H9 (cell line): Measurements from ENCODE around the gene WIPI1. TPM values are rescaled to one million over a fixed set of nuclear protein-coding genes. Genes with fewer than 3 reads are reported as not detected.

ENCODE experiments used
- DNase-seq: peaks from one replicate; pipeline ENCODE4 v3.0.0-alpha.2; 2017
- H2AFZ ChIP-seq: one replicate; pipeline ENCODE4 v1.6.1; 2013; ENCODE audit warnings: mild to moderate bottlenecking, low read length, control low read depth, moderate library complexity
- H2AK5ac ChIP-seq: 2 replicates; pipeline ENCODE4 v1.6.1; 2013; ENCODE audit warnings: low read length, control low read depth, mixed read lengths; ENCODE audit not compliant: insufficient read length
- H2BK120ac ChIP-seq: one replicate; pipeline ENCODE4 v1.6.1; 2013; ENCODE audit warnings: low read depth, mild to moderate bottlenecking, low read length, control low read depth, inconsistent platforms; ENCODE audit not compliant: poor library complexity, severe bottlenecking
- H2BK12ac ChIP-seq: 2 replicates; pipeline ENCODE4 v1.6.1; 2013; ENCODE audit warnings: low read length, control low read depth, mixed read lengths, low read depth; ENCODE audit not compliant: insufficient read length
- H2BK15ac ChIP-seq: 2 replicates; pipeline ENCODE4 v1.6.1; 2013; ENCODE audit warnings: low read depth, low read length, control low read depth
- H2BK20ac ChIP-seq: one replicate; pipeline ENCODE4 v1.6.1; 2013; ENCODE audit warnings: low read depth, mild to moderate bottlenecking, low read length, control low read depth, inconsistent platforms; ENCODE audit not compliant: poor library complexity, severe bottlenecking
- H2BK5ac ChIP-seq: 2 replicates; pipeline ENCODE4 v1.6.1; 2013; ENCODE audit warnings: low read length, control low read depth, mixed read lengths; ENCODE audit not compliant: insufficient read length
- H3K14ac ChIP-seq: 2 replicates; pipeline ENCODE4 v1.6.1; 2013; ENCODE audit warnings: low read length, control low read depth; ENCODE audit not compliant: insufficient read depth
- H3K18ac ChIP-seq: 2 replicates; pipeline ENCODE4 v1.6.1; 2013; ENCODE audit warnings: low read depth, mild to moderate bottlenecking, mixed read lengths, low read length, control low read depth; ENCODE audit not compliant: insufficient read length
- H3K23ac ChIP-seq: 2 replicates; pipeline ENCODE4 v1.6.1; 2013; ENCODE audit warnings: low read length, control low read depth, mixed read lengths, low read depth; ENCODE audit not compliant: insufficient read length
- H3K23me2 ChIP-seq: 2 replicates; pipeline ENCODE4 v1.6.1; 2013; ENCODE audit warnings: low read depth, mild to moderate bottlenecking, mixed read lengths, low read length, control low read depth; ENCODE audit not compliant: insufficient read length, poor library complexity, severe bottlenecking
- H3K27ac ChIP-seq: 2 replicates; pipeline ENCODE4 v1.5.1; 2013; ENCODE audit warnings: low read length, control low read depth, mixed read lengths, low read depth; ENCODE audit not compliant: insufficient read length
- H3K27me3 ChIP-seq: 2 replicates; pipeline ENCODE4 v1.6.1; 2013; ENCODE audit warnings: low read length, control low read depth, inconsistent platforms; ENCODE audit not compliant: insufficient read depth
- H3K4ac ChIP-seq: 2 replicates; pipeline ENCODE4 v1.6.1; 2013; ENCODE audit warnings: low read depth, mild to moderate bottlenecking, control low read depth, inconsistent platforms, low read length, moderate library complexity
- H3K4me1 ChIP-seq: 2 replicates; pipeline ENCODE4 v1.6.1; 2013; ENCODE audit warnings: low read length, control low read depth, inconsistent platforms; ENCODE audit not compliant: insufficient read depth
- H3K4me2 ChIP-seq: 2 replicates; pipeline ENCODE4 v1.6.1; 2013; ENCODE audit warnings: low read length, control low read depth, mixed read lengths; ENCODE audit not compliant: insufficient read length, insufficient read depth
- H3K56ac ChIP-seq: 2 replicates; pipeline ENCODE4 v1.6.1; 2013; ENCODE audit warnings: low read depth, mild to moderate bottlenecking, mixed read lengths, low read length, control low read depth; ENCODE audit not compliant: insufficient read length
- H3K79me1 ChIP-seq: 2 replicates; pipeline ENCODE4 v1.6.1; 2013; ENCODE audit warnings: low read depth, mild to moderate bottlenecking, moderate library complexity, low read length, control low read depth, inconsistent platforms; ENCODE audit not compliant: insufficient read depth, poor library complexity, severe bottlenecking
- H3K79me2 ChIP-seq: 2 replicates; pipeline ENCODE4 v1.6.1; 2013; ENCODE audit warnings: low read length, control low read depth, inconsistent platforms; ENCODE audit not compliant: insufficient read depth
- H3K9ac ChIP-seq: 2 replicates; pipeline ENCODE4 v1.6.1; 2013; ENCODE audit warnings: low read length, control low read depth, mixed read lengths; ENCODE audit not compliant: insufficient read length; ENCODE audit errors: extremely low read depth
- H3K9me3 ChIP-seq: one replicate; pipeline ENCODE4 v1.6.1; 2013; ENCODE audit warnings: low read depth, low read length, inconsistent platforms; ENCODE audit not compliant: control insufficient read depth
- H3T11ph ChIP-seq: one replicate; pipeline ENCODE4 v1.6.1; 2013; ENCODE audit warnings: mild to moderate bottlenecking, low read length, control low read depth, inconsistent platforms
- H4K20me1 ChIP-seq: one replicate; pipeline ENCODE4 v1.6.1; 2013; ENCODE audit not compliant: control insufficient read depth, insufficient read length, insufficient read depth
- H4K5ac ChIP-seq: 2 replicates; pipeline ENCODE4 v1.6.1; 2013; ENCODE audit warnings: low read depth, mild to moderate bottlenecking, mixed read lengths, low read length, control low read depth; ENCODE audit not compliant: insufficient read length
- H4K8ac ChIP-seq: replicated peaks from 2 replicates; pipeline ENCODE4 v1.6.1; 2013; ENCODE audit warnings: low read length, control low read depth, mixed read lengths, low read depth; ENCODE audit not compliant: insufficient read length
- H4K91ac ChIP-seq: 2 replicates; pipeline ENCODE4 v1.6.1; 2013; ENCODE audit warnings: low read depth, mild to moderate bottlenecking, moderate library complexity, mixed read lengths, low read length, control low read depth; ENCODE audit not compliant: insufficient read length
- H3K27ac Mint-ChIP-seq, 3 experiments: 2 replicates in 2 of 3; 3 replicates in 1 of 3; pipeline ENCODE4 v1.8.0; 2020 to 2021; ENCODE audit warnings: mixed read lengths in 3 of 3, mild to moderate bottlenecking in 1 of 3, moderate library complexity in 1 of 3
- H3K27me3 Mint-ChIP-seq: 2 replicates; pipeline ENCODE4 v1.8.0; 2021; ENCODE audit warnings: low read depth, mild to moderate bottlenecking, moderate library complexity, mixed read lengths
- H3K36me3 Mint-ChIP-seq, 3 experiments: 2 replicates in 2 of 3; 3 replicates in 1 of 3; pipeline ENCODE4 v1.8.0; 2020 to 2021; ENCODE audit warnings: low read depth in 3 of 3, mixed read lengths in 3 of 3; ENCODE audit not compliant: insufficient read depth in 1 of 3
- H3K4me1 Mint-ChIP-seq, 2 experiments: 2 replicates each; pipeline ENCODE4 v1.8.0; 2020; ENCODE audit warnings: mixed read lengths in 2 of 2
- H3K4me3 Mint-ChIP-seq, 2 experiments: 2 replicates in 1 of 2; 3 replicates in 1 of 2; pipeline ENCODE4 v1.8.0; 2020 to 2021; ENCODE audit warnings: mild to moderate bottlenecking in 2 of 2, mixed read lengths in 2 of 2, moderate library complexity in 1 of 2
- H3K9me3 Mint-ChIP-seq, 2 experiments: 2 replicates in 1 of 2; 3 replicates in 1 of 2; pipeline ENCODE4 v1.8.0; 2020; ENCODE audit warnings: mild to moderate bottlenecking in 2 of 2, mixed read lengths in 2 of 2, moderate library complexity in 1 of 2
- CTCF ChIP-seq: fragments of 200-600 bp; sonication (generic); conservative IDR thresholded peaks from 3 replicates; pipeline ENCODE4 v1.8.0; 2021; ENCODE audit warnings: antibody characterized with exemption, mild to moderate bottlenecking
- WGBS: extraction: QIAGEN DNeasy Blood & Tissue Kit; methylation state at CpG from one replicate; pipeline ENCODE4 v1.1.7; 2013; ENCODE audit warnings: missing lambda C conversion rate, low lambda C conversion rate, mixed read lengths; ENCODE audit not compliant: insufficient read length; ENCODE audit errors: extremely low coverage; 5-methylcytosine and 5-hydroxymethylcytosine counted together
- total RNA-seq: library from RNA; stranded (reverse); gene quantifications from 2 replicates; pipeline ENCODE4 v1.2.1, GENCODE V29; 2021

Gene WIPI1
- total RNA-seq, 1 experiment from 2014 or later: 15.4 TPM

GRCh38 chr17:68433911-68434508 is 23.3 kb downstream of the WIPI1 start:
- H2BK120ac ChIP-seq: no peak overlapping the region
- peaks cover 11 to 34% (median 25%) of the 10 kb centered on the region in 3 experiments; a peak in 6 of 7 replicates for H3K36me3 Mint-ChIP-seq
- H3K4ac ChIP-seq: no peak overlapping the region
- no peaks in the 10 kb centered on the region for H3K4me1 ChIP-seq
- no peaks in the 10 kb centered on the region for H3K9me3 ChIP-seq
- H2BK5ac ChIP-seq: no peak overlapping the region
- no peak overlapping the region for H2AFZ ChIP-seq
- no peak overlapping the region for H4K5ac ChIP-seq
- H3K27me3 ChIP-seq: no peaks in the 10 kb centered on the region
- H4K8ac ChIP-seq: no peak overlapping the region
- H3K56ac ChIP-seq: no peak overlapping the region
- H3K4me3 Mint-ChIP-seq: no peak overlapping the region
- H3K23me2 ChIP-seq: no peaks in the 10 kb centered on the region
- no peak overlapping the region for H2BK15ac ChIP-seq
- H3K79me2 ChIP-seq: no peaks in the 10 kb centered on the region
- no peaks in the 10 kb centered on the region for H3K27me3 Mint-ChIP-seq
- no peak overlapping the region for H3K23ac ChIP-seq
- H3K9ac ChIP-seq: no peak overlapping the region
- no peak overlapping the region for H3K4me2 ChIP-seq
- peaks cover 5 to 9% of the 10 kb centered on the region in 2 experiments for H3K4me1 Mint-ChIP-seq
- no CpG with 5 or more reads among the region's 12 CpGs for WGBS
- no peaks in the 10 kb centered on the region for H3K9me3 Mint-ChIP-seq
- H2BK20ac ChIP-seq: no peak overlapping the region
- DNase-seq: no peak
- H3K27ac Mint-ChIP-seq: no peak overlapping the region
- H4K20me1 ChIP-seq: no peaks in the 10 kb centered on the region
- H3K79me1 ChIP-seq: no peaks in the 10 kb centered on the region
- no peak overlapping the region for H2AK5ac ChIP-seq
- H3K18ac ChIP-seq: no peak overlapping the region
- H3K14ac ChIP-seq: no peak overlapping the region
- no peak overlapping the region for H2BK12ac ChIP-seq
- TF ChIP-seq CTCF: no peak
- no peak overlapping the region for H4K91ac ChIP-seq
- H3T11ph ChIP-seq: no peak overlapping the region
- H3K27ac ChIP-seq: no peak overlapping the region
